ENCODE results near the gene SIN3B.

DNA sequence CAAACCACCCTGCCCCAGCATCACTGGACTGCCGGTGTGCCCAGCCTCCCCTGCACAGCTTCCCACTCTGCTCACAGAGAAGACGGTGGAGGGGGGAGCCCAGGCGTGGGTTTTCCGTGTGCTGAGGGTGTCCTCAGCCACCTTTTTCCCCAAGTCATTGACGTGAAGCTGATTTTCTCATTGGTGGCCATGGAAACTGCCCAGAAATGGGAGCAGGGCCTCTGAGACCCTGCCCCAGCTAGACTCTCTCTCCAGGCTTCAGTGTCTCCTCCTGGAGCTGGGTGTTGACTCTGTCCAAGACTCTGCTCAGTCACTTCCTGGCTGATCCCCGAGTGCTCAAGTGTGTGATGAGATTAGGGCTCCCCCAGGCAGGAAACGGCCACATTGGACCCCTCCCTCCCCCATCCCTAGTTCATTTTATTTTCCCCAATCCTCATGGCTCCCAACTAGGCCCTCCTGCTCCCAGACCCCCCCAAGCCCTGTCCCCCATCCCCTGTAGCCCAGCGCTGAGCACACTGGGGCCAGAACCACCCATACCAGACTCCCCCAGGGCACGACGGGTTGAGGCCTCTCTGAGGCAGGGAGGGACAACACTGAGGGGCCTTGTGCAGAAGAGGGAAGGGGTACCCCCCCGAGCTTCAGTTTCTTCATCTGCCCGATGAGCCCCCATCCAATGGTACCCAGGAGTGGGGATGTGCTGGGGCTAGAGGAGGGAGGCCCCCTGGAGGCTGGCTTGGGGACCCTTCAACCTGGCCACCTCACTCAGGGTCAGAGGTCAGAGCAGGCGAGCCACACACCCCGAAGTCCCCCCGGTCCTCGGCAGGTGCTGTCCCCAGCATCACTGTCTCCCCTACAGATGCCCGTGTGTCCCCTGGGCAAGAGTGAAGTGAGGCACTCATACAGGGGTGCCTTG lies 58.4 kb downstream of the SIN3B start:
- TF ChIP-seq CTCF (IDR thresholded peaks at IDR 0.05) (no peak), PBX3 (IDR thresholded peaks at IDR 0.05) (no peak)

All from SK-N-SH (cell line).